HAP-1 (cell line): ENCODE measurements around the gene ERCC3.
"Not testable (repeated sequence)": the region's sequence is repeated elsewhere in the genome, so short reads cannot be mapped to it uniquely, and the experiment has no call there.

Source experiments
- DNase-seq, 2 experiments: peaks; one replicate each; pipeline ENCODE4 v3.0.0-alpha.2; 2016 to 2020; ENCODE audit warnings: low spot score in 2 of 2
- H3K27me3 ChIP-seq: fragments of 250-450 bp; sonication (Bioruptor Pico); 2 replicates; pipeline ENCODE4 v1.5.1; 2020; ENCODE audit warnings: low read depth, mild to moderate bottlenecking, moderate library complexity
- H3K36me3 ChIP-seq: fragments of 250-450 bp; sonication (Bioruptor Pico); replicated peaks from 2 replicates; pipeline ENCODE4 v1.5.1; 2020; ENCODE audit warnings: mild to moderate bottlenecking
- H3K4me1 ChIP-seq: fragments of 250-450 bp; sonication (Bioruptor Pico); 2 replicates; pipeline ENCODE4 v1.5.1; 2020; ENCODE audit warnings: mild to moderate bottlenecking
- H3K4me3 ChIP-seq: fragments of 250-450 bp; sonication (Bioruptor Pico); 2 replicates; pipeline ENCODE4 v1.5.1; 2020; ENCODE audit warnings: mild to moderate bottlenecking, moderate library complexity
- H3K9me3 ChIP-seq: fragments of 250-450 bp; sonication (Bioruptor Pico); 2 replicates; pipeline ENCODE4 v1.5.1; 2020; ENCODE audit warnings: mild to moderate bottlenecking, moderate library complexity
- in situ Hi-C: fragments of 300-500 bp; cut with MboI; formaldehyde crosslinking; loops from 3 replicates; pipeline ENCODE4 v1.14.3; 2020; ENCODE audit warnings: low sequenced_read_pairs, inconsistent platforms, mixed read lengths

ERCC3 gene

DNA sequence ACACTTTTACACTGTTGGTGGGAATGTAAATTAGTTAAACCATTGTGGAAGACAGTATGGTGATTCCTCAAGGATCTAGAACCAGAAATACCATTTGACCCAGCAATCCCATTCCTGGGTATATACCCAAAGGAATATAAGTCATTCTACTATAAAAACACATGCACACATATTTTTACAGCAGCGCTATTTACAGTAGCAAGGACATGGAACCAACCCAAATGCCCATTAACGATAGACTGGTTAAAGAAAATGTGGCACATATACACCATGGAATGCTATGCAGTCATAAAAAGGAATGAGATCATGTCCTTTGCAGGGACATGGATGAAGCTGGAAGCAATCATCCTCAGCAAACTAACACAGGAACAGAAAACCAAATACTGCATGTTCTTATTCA lies 79.7 kb downstream of the ERCC3 start:
- H3K9me3 ChIP-seq, H3K4me1 ChIP-seq, H3K4me3 ChIP-seq, H3K36me3 ChIP-seq, DNase-seq, H3K27me3 ChIP-seq, in situ Hi-C loops: not testable (repeated sequence)

DNA sequence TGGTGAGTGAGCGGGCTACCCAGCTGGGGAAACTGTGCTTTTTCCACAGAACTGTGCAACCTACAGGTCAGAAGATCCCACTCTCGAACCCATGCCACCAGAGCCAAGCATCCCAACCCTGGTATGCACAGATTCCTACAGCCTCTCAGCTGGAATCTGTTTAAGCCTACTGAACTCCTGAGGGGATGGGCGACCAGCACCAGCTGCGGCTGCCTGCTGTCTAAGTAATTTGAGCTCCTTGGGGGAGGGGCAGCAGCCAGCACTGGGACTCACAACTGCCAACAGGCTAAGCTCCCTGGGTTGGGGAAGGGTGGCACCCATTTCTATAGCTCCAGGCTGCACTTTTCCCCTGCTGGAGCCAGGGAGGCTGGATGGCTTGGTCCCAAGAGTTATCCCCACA lies 85.6 kb downstream of the ERCC3 start:
- Histone ChIP-seq H3K36me3 (no peaks in the 10 kb centered on the region), H3K27me3 (no peaks in the 10 kb centered on the region), H3K4me1 (no peaks in the 10 kb centered on the region; the same call in 1 of the 2 replicates), H3K9me3 (no peaks in the 10 kb centered on the region; the same call in 1 of the 2 replicates), H3K4me3 (no peak overlapping the region)
- in situ Hi-C loops: loop anchor here (10.0 kb wide), 1 partner anchor 266 kb away; no protein-coding TSS in a partner anchor
- peak in 1 of 2 experiments; percentile 66 for DNase-seq
